Psoas muscle (tissue), 8 donors: ENCODE data around the gene LIPH. TPM values are rescaled to one million over a fixed set of nuclear protein-coding genes. Genes with fewer than 3 reads are reported as not detected.

Experiments
- ATAC-seq, 4 donors: fragments of 200-7000 bp; cut with Tn5 transposase; one replicate each; pipeline ENCODE4 v1.9.1; 2020; ENCODE audit warnings: moderate library complexity in 3 of 4, mild to moderate bottlenecking in 2 of 4
- DNase-seq, 2 donors: peaks; one replicate each; pipeline ENCODE4 v3.0.0-alpha.2; 2020
- H3K27ac ChIP-seq: fragments of 200-600 bp; one replicate; pipeline ENCODE4 v1.8.0; 2022
- H3K27me3 ChIP-seq, 3 donors: fragments of 200-600 bp in 1 of 3; one replicate each; pipeline versions ENCODE4 v1.6.1 to v1.8.0; 2013 to 2022; ENCODE audit warnings: low read length in 2 of 3, mild to moderate bottlenecking in 2 of 3, moderate library complexity in 1 of 3; ENCODE audit not compliant: insufficient read depth in 3 of 3
- H3K36me3 ChIP-seq, 2 donors: fragments of 200-600 bp in 1 of 2; one replicate each; pipeline versions ENCODE4 v1.6.1 to v1.8.0; 2013 to 2022; ENCODE audit warnings: low read depth in 1 of 2, mild to moderate bottlenecking in 1 of 2, moderate library complexity in 1 of 2; ENCODE audit not compliant: insufficient read depth in 1 of 2
- H3K4me1 ChIP-seq: fragments of 200-600 bp; one replicate; pipeline ENCODE4 v1.8.0; 2022
- H3K4me3 ChIP-seq: fragments of 200-600 bp; one replicate; pipeline ENCODE4 v1.8.0; 2022; ENCODE audit warnings: mild to moderate bottlenecking
- H3K9me3 ChIP-seq: fragments of 200-600 bp; one replicate; pipeline ENCODE4 v1.8.0; 2022
- WGBS, 3 donors: extraction: QIAGEN DNeasy Blood & Tissue Kit; methylation state at CpG; one replicate each; pipeline versions ENCODE4 v1.1.6 to v1.1.7; 2013; 5-methylcytosine and 5-hydroxymethylcytosine counted together
- intact Hi-C, 2 donors: fragments of 100-400 bp; cut with DNase I; formaldehyde crosslinking; loops; one replicate each; pipeline versions ENCODE4 v1.11.0 to v1.14.2; 2022
- polyA plus RNA-seq, 3 donors: library from polyadenylated mRNA; stranded (reverse); fragments of 200-250 nt; gene quantifications; one replicate each; pipeline ENCODE4 v1.2.3, GENCODE V29; 2013
- total RNA-seq, 4 donors: library from RNA; stranded (reverse); fragmentation: NEBNext Ultra II Directional in 2 of 4; extraction: Animal tissue kit (Norgen Biotek cat#: 25700) in 2 of 4; gene quantifications; one replicate each; pipeline versions ENCODE4 v1.2.1 to v1.2.4, GENCODE V29; 2021 to 2023
- TF ChIP-seq, protein P1 (sequence below): fragments of 200-600 bp; IDR thresholded peaks from one replicate; pipeline ENCODE4 v1.8.0; 2022; ENCODE audit warnings: antibody characterized with exemption
- donor health status: healthy with polysubstance abuse.
- donor health status: DM: no; HTN: no; CAD: no; lungs with moderate emphysema.
- donor health status: Bipolar disorder and iron deficiency.
- donor health status: healthy.
- donor health status: DM: yes; HTN: yes; CAD: no.
- donor health status: DM: no; HTN: no; CAD: no.
- donor health status: DM: no; HTN: no; CAD: no.
- donor health status: DM: yes; HTN: yes; CAD: no.

LIPH gene
- total and polyA plus RNA-seq, 7 donors: 0.03 to 0.04 TPM; not detected in 5

DNA sequence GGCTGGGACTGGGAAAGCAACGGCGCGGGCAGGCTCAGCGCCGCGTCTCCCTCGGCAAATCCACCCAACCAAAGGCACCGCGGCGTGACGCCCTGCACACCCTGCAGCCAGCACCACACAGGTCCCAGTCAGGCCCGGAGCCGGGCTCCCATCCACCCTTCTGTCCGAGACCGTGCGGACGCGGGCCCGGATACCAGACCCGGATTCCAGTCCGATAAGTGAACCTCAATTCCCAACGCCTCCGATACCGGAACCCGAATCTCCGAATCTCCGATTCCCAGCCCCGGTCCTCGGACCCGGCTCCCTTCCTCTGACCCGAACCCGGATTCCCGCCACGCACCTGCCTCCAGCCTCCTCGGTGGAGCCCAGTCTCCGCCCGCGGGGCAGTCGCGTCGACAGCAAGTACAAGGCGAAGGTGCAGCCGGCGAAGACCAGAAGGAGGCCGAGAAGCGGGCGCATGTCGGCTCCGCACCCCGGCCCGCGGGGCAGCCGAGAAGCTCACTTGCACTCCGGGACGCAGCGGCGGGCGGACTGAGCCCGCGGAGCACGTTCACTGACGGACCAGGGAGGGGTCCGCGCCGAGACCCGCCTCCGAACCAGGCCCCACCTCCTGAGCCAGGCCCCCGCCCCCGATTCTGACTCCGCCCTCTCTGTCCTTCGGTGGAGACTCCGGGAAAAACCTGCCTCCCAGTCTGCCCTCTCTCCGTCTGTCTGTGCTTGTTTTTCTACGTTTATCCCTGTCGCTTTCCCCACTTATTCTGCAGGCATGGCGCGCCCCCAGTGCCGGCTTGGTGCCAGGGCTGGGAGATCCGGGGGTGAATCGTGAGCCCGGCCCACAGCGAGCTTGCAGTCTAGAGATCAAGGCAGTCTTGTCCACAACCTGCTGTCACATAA is 53.6 kb downstream of the LIPH start, which contains the start of gene TMEM41A:
Gene TMEM41A (minus strand): TSS at position 533 of the 894 bp plus-strand sequence. CDS start 74 bp downstream, at position 459.
- peak within 1 kb of the TSS; percentile 95 for H3K4me3 ChIP-seq
- WGBS, 3 donors: 0 to 1% (median 1%) methylated on average over 64 to 82 of the region's 82 CpGs
- H3K4me1 ChIP-seq: peaks cover 15% of the 10 kb centered on the region
- peaks cover 0 to 33% of the 10 kb centered on the region in 2 donors for H3K36me3 ChIP-seq
- H3K27me3 ChIP-seq: no peaks in the 10 kb centered on the region
- no peaks in the 10 kb centered on the region for H3K9me3 ChIP-seq
- intact Hi-C loops: loop anchor here in 1 of 2 donors (5.0 kb wide), 2 partner anchors 89 to 136 kb away; partner anchors contain the start of genes MAP3K13 and SENP2
- TF ChIP-seq, protein P1, sequence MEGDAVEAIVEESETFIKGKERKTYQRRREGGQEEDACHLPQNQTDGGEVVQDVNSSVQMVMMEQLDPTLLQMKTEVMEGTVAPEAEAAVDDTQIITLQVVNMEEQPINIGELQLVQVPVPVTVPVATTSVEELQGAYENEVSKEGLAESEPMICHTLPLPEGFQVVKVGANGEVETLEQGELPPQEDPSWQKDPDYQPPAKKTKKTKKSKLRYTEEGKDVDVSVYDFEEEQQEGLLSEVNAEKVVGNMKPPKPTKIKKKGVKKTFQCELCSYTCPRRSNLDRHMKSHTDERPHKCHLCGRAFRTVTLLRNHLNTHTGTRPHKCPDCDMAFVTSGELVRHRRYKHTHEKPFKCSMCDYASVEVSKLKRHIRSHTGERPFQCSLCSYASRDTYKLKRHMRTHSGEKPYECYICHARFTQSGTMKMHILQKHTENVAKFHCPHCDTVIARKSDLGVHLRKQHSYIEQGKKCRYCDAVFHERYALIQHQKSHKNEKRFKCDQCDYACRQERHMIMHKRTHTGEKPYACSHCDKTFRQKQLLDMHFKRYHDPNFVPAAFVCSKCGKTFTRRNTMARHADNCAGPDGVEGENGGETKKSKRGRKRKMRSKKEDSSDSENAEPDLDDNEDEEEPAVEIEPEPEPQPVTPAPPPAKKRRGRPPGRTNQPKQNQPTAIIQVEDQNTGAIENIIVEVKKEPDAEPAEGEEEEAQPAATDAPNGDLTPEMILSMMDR: no peak
- peak; percentile 99 to 100 (median 100) for ATAC-seq
- peak; percentile 94 to 96 for DNase-seq
- H3K27ac ChIP-seq: peak within 1 kb of the TSS; percentile 90

- H3K27ac ChIP-seq: no peak overlapping the region
- H3K4me1 ChIP-seq: no peaks in the 10 kb centered on the region
- H3K4me3 ChIP-seq: no peak overlapping the region
- H3K36me3 ChIP-seq: peaks cover 6 to 99% of the 10 kb centered on the region in 2 donors
- TF ChIP-seq, protein P1: no peak
- intact Hi-C loops: no loop called here
- ATAC-seq (no peak), DNase-seq (no peak)
- H3K9me3 ChIP-seq: no peaks in the 10 kb centered on the region
- H3K27me3 ChIP-seq: no peaks in the 10 kb centered on the region
- WGBS, 3 donors: 91 to 93% (median 93%) methylated on average over 4 of the region's 4 CpGs
Observed at GRCh38 chr3:185490241-185490640, 62.1 kb downstream of the LIPH start.

DNA sequence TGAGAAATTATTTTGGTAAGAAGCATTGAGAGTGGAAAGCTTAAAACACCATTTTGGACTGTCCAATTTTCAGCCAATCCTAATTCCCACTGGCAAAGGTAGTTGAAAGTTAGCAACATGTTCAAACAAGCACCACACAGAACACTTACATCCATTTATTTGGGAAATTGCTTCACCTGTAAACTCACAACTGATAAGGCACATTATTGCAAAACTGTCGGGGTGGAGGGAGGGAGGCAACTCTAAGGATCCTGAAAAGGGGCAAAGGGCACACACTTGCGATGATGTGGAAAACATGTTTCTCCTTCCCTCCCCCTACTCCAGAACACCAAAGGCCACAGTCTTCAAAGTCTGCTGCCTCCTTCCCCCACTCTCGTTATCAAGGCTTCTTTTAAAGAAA is 62.9 kb downstream of the LIPH start:
- intact Hi-C loops: no loop called here
- no peak for DNase-seq
- TF ChIP-seq, protein P1: no peak
- Histone ChIP-seq H3K27me3 (no peaks in the 10 kb centered on the region), H3K4me3 (no peak overlapping the region), H3K27ac (no peak overlapping the region), H3K36me3 (peaks cover 6 to 99% of the 10 kb centered on the region in 2 donors), H3K4me1 (no peaks in the 10 kb centered on the region), H3K9me3 (no peaks in the 10 kb centered on the region)
- whole genome bisulfite sequencing, 3 donors: 82 to 91% (median 88%) methylated on average over 3 of the region's 3 CpGs
- ATAC-seq: no peak

DNA sequence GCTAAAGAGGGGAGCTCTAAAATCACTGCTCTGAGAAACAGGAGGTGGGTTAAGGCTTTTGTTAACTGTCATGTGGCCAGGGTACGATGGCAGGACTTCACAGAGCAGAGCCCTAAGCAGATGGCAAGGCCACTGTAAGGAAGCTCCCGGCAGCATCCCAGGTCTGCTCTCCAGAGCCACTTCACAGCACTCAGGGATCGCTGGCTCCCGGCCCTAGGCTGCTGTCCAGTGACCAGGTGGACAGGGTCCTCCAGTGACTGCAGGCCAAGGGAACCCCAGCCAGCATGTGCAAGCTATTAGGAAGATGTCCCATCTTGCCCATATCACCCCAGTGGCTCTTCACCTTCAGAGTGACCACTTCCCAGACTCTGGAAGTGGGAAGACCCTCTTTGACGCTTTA is 63.9 kb downstream of the LIPH start:
- Histone ChIP-seq H3K36me3 (peaks cover 6 to 91% of the 10 kb centered on the region in 2 donors), H3K4me3 (no peak overlapping the region), H3K9me3 (no peaks in the 10 kb centered on the region), H3K4me1 (no peaks in the 10 kb centered on the region), H3K27ac (no peak overlapping the region), H3K27me3 (no peaks in the 10 kb centered on the region)
- DNase-seq: no peak
- TF ChIP-seq, protein P1: no peak
- WGBS, 3 donors: 87 to 97% (median 91%) methylated on average over 5 of the region's 5 CpGs
- intact Hi-C loops: no loop called here
- no peak for ATAC-seq
